Dermis blood vessel endothelial cell (primary cell): ENCODE measurements around the gene KLF13. TPM values are rescaled to one million over a fixed set of nuclear protein-coding genes. Genes with fewer than 3 reads are reported as not detected.

Experiments used
- DNase-seq: peaks from one replicate; pipeline ENCODE4 v3.0.0; 2010
- total RNA-seq: library from RNA; depleted of rRNA; stranded (reverse); fragments of >200 nt; gene quantifications from 2 replicates; pipeline ENCODE4 v1.2.3, GENCODE V29; 2014

KLF13 gene
- total RNA-seq, 1 donor from 2014 or later, result 35.2 TPM

DNA sequence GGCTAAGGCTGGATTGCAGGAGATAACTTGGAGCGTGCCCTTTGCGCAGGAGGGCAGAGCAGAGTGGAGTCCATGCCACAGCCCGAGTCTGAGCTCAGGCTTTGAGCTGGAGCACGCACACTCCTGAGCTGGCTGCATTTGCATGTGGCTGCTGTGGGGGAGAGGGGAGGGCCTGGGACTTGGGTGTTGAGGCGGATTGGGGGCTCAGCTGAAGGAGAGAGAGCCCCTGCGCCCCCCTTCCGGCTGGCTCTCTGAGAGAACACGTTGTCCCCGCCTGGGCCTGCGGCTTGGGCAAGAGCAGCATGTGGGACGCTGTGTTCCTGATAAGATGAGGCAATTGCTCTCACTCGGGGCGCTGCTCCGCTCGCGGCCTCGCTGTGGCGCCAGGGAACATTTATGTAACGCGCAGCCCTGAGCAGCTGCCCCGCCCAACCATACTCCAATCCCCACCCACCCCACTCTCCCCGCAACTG lies 39.1 kb downstream of the KLF13 start:
- peak; percentile 47 for DNase-seq

DNA sequence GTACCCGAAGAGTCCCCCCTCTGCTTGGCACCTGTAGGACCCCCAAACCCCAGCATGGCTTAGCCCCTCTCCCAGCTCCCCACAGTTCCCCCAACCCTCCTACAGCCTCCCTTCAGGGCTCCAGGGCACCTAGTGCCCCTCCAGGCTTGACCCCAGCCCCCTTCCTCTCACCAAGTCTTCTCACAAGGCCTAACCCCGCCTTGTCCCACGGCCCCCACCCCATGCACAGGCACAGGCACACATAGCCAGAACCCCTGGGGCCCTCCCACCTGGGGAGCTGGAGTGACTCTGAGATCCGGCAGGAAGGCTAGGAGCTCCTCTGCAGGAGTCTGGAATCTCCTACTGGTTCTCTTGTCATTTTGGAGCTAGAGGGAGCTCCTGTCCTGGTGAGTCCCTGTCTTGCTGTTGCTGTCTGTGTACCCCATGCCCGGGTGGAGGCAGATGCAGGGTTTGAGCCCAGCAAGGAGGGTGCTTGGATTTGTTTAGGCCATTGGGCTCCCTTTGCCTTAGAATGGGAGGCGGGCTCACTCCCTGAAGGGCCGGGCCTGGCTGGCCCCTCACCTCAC lies 39.6 kb downstream of the KLF13 start:
- DNase-seq, result no peak

GRCh38 chr15:31367021-31367729 lies 40.5 kb downstream of the KLF13 start:
- no peak for DNase-seq

DNA sequence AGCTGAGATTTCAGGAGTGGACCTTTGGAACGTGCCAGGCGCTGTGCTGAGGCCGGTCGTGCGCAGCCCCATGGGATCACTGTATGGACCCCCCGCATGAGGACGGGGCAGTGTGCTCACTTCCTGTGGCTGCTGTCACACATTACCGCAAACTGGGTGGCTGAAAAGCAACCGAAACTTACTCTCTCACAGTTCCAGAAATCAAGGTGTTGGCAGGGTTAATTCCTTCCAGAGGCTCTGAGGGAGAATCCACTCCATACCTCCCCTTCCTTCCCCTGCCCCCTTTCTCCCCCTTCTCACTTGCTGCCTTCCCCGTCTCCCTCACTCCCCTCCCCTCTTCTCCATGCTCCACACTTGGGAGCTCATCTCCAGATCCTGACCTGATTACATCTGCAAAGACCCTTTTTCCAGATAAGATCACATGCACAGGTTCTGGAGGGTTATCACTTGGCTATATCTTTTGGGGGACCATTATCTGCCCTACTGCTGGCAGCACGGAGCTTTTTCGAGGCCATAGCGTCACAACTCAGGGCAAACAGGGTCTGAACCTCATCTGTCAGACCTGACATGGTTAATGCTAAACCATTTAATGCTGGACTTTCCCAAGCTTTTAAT lies 41.2 kb downstream of the KLF13 start:
- DNase-seq, result no peak

GRCh38 chr15:31369727-31370126 lies 43.1 kb downstream of the KLF13 start:
- DNase-seq, result no peak

- no peak for DNase-seq
These were observed 45.0 kb downstream of the KLF13 start for GRCh38 chr15:31371520-31372240.

- DNase-seq, result peak; percentile 26
These were observed 46.0 kb downstream of the KLF13 start for GRCh38 chr15:31372635-31373091.

DNA sequence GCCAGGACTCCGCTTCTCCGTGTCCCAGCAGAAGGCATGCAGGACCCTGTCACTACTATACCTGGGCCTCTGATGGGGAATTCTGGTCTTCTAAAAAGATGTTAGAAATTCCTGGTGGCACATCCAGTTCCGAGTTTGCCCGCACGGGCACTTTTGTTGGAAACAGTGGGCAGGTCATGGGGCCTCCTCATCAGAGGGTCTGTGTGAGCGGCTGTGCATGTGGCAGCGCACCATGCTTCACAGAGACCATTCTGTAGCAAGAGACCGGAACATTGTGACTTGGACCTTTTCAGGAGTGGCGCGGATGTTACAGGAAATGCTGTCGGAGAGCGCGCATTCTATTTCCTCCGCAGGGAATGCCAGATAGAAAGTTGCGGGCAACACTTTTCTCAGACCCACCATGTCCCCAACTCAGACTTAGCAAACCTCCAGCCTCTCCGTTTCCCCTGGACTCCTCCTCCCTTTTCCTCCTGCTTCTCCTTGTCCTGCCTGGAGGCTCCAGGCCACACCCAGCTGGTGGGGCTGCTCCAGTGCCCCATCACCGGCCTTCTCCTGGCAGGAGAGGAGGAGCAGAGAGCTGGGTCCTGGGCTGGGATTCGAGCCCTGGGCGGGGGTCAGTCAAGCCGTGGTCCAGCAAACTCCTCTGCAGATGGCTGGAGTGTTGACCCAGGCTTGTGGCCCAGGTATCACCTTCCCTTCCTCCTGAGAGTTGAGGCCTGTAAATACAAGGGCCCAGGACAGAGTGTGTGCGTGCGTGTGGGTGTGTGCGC lies 46.6 kb downstream of the KLF13 start:
- DNase-seq, result no peak

DNA sequence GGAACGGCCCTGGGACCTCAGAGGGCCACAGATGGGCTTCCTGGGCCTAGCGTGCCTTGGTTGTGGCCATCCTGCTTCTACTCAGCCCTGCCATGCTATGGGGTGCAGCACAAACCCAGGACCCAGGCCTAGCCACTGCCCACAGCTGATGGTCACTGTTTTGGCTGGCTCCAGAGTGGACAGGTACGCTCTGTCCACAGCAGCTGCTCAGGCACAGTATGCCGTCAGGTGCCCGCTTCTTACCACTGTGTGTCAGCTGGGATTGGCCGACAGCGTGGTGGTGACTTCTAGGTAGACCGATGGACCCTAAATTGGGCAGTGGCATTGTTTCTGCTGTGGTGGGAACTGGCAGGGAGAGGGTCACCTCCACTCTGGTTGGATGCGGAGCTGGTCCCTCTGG lies 47.3 kb downstream of the KLF13 start:
- no peak for DNase-seq

DNA sequence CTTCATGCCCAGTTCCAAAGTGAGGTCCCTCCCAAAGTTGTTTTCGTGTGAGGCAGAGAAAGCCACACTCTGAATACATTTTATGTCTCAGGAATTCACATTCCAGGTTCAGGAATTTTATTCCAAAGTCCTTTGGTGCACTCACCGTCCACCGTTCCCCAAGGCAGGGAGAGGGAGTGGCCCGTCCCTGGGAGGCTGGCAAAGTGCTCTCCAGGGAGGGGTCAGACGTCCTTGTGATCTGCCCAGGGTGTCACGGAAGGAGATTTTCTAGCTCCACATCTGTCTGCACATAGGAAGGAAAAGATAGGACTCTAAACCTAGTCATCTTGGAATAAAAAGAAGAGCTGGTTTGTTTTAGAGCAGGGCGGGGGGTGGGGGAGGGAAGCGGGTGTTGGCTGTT lies 47.9 kb downstream of the KLF13 start:
- no peak for DNase-seq

DNA sequence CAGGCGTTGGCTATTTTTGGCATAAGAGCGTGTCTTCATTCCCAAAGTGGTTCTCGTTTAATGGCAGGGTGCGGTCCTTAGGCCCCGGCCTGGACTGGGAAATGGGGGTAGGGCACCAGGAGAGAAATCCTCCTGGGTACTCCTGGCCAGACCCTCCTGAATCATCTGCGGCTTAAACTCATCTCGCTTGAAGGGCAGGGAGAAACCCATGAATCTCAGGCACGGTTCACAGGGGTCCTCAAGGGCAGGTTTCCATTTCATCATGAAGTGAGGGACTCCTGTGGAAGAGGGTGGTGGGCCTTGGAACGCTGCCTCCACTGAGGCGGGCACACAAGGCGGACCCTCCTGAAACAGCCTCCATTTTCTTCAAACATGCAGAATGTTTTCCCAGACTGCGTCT lies 48.4 kb downstream of the KLF13 start:
- no peak for DNase-seq

GRCh38 chr15:31375772-31376171 lies 49.1 kb downstream of the KLF13 start:
- no peak for DNase-seq

DNA sequence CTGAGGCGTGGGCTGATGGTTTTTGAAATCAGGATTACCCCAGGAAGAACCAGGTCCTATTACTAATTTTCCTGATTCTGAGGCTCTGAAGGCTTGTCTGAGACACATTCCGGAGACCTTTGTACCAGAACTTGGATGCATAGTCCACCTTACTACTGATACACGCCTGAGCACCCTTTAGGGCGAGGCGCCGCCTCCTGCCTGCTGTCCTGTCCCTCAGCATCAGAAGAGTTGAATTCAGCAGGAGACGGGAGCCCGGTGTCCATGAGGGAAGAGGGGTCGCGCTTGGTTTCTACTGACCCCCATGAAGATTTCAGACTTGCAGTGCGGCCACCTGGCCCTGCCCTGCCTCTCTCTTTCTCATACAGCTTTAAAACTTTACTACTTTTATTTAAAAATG lies 49.9 kb downstream of the KLF13 start:
- no peak for DNase-seq

DNA sequence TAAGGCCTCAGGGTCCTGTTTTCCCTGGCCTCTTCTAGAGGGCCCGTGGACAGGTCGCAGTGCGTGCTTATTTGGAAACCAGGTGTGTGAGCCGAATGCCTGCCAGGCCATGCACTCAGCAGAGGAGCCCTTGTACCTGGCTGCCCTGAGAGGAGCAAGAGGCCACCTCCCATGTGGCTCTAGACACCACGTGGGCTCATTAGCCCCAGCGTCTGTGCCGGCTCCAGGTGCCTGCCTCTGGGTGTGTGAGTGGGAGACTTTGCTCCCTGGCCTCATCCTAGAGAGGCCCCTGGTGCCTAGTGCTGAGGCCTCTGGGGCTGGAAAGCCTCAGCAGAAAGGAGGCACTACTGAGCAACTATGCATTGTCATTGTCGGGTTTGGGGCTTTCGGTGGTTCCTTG lies 50.4 kb downstream of the KLF13 start:
- DNase-seq, result no peak

DNA sequence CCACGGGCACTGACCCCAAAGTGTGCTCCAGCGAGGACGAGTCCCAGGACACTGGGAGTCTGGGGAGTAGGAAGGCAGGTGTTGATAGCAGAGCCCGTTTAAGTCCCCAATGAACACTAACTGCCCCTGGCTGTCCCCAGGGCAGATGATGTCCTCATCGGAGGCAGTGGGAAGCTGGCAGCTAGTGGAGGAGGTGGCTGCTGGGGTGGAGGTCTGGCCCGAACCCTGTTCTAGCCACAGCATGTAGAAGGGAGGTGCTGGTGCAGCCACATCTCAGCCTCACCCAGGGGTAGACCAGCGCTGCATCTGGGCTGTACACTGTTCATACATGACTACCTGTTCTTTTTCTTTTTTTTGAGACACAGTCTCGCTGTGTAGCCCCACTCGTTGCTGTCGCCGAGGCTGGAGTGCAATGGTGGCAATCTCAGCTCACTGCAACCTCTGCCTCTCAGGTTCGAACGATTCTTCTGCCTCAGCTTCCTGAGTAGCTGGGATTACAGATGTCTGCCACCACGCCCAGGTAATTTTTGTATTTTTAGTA lies 51.8 kb downstream of the KLF13 start:
- no peak for DNase-seq

DNA sequence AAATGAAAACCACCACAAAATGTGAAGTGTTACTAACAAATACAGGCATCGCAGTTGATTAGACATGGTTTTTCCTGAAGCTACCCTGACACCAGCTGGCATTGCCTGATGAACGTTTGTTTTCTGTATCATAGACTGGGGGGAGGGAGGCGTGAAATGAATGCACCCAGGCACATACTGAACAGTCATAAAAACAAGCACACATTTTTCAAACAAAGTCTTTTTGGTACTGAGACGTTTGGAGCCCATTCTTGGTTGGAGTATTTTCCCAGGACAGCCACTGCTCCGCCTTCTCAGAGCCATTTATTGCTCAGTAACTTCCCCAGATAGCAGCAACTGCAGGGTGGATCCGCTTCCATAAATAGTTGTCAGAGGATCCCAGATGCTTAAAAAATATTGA lies 52.4 kb downstream of the KLF13 start:
- DNase-seq, result no peak

DNA sequence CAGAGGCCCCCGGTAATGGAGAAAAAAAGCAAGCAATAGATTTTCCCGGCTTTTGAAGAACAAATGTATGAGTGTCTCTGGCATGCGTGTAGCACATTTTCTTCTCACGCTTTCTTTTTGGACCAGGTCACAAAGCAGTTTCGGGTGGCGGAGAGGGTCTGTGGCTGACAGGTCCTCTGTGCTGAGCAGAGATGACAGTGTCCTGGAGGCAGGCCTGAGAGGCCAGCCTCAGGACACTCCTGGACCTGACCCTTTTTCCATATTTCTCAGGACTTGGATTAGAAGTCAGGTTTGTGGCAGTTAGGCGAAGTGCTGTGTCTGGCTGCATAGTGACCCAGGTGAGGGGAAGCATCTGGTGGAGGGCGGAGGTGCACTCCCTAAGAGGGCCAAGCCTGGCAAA lies 52.9 kb downstream of the KLF13 start:
- no peak for DNase-seq

DNA sequence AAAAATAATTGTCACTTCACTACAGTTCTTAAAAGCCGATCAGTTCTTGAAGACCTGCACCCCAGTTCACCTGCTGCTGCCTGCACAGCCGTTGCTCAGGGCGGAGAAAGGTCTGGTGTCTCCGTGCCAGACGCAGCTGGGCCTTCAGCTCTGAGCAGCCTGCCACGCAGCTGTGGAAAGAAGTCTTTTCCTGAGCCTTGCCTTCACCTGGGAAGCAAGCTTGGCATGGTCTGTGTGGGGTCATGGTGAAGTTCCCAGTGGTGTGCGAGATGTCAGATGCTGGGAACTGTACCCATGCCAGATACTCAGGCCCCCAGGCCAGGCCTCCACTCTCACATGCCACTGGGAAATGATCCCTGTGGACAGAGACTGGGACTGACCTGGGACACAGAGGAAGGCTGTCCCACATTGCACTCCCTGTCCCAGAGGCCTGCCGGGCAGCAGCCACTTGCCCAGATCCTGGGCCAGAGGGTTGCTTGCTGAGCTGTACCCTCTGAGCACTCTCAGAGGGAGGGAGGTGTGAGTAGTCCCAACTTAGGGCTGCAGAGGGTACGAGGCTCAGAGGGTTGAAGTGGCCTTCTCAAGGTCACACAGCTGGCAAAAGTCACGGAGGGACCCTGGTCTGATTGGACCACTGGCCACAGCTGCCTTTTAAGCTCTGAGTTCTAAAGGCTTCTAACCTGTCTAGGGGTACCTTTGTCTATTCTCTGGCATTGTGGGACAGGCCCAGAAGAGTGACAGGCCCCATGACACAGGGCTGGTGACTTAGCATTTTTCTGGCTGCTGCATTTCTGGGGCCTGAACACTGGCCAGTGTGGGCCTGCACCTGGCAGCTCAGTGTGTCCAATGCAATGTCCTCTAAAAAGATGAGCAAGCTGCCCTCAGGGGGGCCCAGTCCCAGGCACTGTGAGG lies 55.4 kb downstream of the KLF13 start:
- DNase-seq, result no peak

GRCh38 chr15:31382713-31383045 lies 56.0 kb downstream of the KLF13 start:
- DNase-seq, result no peak

DNA sequence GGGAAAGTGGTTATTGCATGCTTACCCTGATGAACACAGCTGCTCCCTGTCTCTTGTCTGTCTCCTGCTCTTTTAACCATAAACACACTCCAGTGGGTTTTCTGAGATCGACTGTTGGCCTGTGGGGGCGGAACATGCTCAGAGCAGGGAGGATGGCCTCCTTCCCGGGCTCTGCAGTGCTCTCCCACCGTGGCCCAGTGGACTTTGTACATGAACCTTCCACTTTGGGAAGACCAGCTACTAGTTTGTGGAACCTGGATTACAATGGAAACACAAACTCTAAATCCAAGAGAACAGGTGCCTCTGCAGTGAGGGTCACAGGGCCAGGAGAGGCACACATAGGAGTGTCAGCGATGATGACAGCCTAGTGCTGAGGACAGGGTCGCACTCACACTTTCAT lies 56.5 kb downstream of the KLF13 start:
- DNase-seq, result no peak

GRCh38 chr15:31384568-31384967 lies 57.9 kb downstream of the KLF13 start:
- no peak for DNase-seq
